NCI-H2227 (cell line): ENCODE results near the gene SPOCD1.

Experiments used
- DNase-seq: peaks from one replicate; lab custom pipeline; 2025; ENCODE audit not compliant: unreplicated experiment; lab: John Stamatoyannopoulos, UW

SPOCD1 gene

DNA sequence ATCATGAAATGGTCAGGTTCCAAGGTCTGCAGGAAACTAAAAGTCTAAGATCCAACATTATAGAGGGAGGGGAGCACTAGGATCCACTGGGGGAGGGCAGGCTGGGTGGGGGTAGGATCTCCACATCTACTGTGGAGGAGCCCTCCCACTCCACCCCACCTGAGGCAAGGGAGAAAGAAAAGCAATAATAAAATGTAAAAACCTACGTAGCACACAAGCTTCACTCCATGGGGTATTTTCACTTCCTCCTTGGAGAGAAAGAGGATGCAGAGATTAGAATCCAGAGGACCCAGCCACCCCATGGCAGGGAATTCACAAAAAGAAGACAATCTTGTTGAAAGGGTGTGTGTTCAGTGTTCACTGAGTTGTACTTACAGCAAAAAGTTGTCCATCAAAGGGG is 14.4 kb downstream of the SPOCD1 start:
- DNase-seq = no peak

DNA sequence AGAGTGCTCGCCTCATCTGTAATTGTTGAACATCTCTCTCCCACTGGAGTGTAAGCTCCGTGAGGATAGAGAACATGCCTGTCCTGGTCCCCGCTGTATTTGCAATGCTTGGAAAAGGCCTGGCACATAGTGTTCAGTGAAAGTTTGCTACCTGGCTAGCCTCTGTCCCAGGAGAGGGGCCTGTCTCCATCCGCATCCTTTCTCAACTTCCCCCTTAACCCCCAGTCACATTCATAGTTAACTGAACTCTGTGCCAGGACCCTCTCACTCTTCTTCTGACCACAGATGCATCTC is 15.2 kb downstream of the SPOCD1 start:
- DNase-seq = no peak

DNA sequence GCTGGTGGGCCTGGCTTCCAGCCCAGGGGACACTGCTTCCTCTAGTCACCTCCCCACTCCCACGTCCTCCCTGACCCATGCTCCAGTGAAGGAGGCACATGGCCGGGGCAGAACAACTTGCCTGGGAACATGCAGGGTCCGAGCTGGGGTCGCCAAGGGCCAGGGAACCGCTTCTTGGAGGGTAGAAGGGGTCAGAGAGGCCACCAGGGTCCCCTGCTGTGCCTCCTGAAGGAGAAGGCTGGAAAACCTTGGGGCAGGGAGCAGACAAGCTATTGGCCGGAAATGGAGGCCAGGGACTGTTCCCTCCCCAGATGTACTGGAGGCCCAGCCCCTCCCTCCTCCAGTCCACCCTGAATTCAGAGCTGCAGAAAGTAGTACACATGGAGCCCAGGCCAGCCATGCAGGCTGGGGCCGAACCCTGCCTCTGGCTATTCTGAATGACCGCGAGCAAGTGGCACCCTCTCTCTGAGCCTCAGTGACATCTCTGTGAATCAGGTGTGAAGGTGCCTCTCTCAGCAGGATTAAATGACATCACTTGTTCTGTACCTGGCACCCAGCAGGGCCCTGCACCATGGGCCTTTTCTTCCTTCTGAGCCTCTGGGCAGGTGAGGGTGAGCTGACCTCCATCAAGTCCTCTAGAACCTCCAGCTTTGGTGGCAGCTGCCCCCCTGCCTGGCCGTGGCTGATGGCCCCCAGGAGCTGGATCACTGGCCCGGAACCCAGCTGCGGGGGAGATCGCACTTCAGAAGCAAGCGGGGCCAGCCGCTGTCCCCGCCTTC is 15.7 kb downstream of the SPOCD1 start:
- DNase-seq = no peak

DNA sequence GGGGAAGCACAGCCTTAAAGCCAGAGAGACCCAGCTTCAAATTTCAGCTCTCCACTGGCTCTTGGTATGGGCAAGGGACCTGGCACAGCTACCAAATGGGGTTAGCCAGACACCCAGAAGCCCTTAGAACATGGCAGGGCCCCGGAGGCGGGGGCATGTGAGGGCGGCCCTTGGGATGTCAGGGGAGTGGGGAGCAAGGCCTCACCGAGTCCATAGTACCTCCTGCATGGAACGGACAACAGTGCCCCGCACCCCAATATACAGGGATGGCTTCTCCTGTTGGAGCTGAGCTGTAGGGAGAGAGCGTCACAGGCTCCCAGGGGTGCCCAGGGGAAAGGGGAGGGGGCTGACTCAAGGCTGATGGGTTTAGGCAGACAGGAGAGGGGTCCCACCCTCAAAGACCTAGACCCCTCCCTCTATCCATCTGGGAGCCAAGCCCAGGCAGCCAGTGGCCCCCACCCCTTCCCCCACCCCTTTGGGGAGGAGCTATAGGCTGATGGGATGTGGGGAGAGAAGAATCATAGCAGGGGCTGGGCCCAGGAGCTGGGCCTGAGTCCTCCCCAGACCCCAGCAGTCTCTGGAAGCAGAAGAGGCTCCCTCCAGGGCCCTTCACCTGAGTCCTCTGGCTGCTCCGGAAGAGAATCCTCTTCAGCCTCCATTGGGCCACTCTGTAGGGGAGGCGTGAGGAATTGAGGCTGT is 16.5 kb downstream of the SPOCD1 start:
- no peak for DNase-seq

DNA sequence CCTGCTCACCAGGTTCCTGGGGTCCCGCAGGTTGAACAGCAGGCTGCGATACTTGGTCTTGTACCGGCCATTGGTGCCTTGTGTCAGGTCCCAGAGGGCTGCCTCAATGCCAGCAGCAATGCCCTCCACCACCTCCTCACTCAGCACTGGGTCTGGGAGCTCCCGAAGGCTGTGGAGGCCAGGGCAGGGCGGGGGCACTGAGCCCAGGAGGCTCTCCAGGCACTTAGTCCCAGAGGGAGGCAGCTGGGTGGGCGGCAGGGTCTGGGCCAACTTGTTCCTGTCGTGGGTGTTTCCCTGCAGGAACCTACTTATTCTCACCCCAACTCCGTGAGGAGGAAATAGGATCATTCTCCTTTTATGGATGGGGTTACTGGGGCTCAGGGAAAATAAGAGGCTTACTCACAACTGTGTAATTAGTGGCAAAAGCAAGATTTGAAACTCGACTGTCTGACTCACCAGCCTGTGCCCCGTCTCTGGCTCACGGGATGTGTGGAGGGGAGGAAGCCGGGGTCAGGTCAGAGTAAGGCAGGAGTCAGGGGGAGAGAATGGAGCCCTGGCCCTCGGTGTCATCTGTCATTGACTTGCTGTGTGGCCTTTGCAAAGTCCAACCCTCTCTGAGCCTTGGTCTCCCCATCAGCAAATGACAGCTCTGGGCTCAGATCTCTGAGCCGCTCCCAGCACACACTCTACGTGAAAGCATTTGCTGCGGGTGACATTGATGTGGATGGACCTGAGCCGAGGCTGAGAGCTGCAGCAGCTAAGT is 17.2 kb downstream of the SPOCD1 start:
- DNase-seq = peak; percentile 42

DNA sequence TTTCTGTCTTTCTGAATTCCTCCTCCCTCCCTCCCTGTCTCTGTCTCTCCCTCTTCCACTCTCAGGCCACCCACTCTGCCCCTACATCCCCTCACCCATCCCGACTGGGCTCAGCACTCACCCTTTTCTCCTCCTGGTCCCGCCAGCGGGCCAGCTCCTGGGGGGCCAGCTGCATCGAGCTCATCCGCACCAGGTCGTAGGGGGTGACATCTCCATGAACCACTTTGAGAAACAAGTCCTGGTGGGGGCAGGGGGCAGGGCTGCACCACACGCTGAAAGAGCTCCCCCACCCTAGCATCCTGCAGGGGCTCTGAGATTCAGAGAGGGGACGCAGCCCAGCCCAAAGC is 17.8 kb downstream of the SPOCD1 start:
- no peak for DNase-seq

DNA sequence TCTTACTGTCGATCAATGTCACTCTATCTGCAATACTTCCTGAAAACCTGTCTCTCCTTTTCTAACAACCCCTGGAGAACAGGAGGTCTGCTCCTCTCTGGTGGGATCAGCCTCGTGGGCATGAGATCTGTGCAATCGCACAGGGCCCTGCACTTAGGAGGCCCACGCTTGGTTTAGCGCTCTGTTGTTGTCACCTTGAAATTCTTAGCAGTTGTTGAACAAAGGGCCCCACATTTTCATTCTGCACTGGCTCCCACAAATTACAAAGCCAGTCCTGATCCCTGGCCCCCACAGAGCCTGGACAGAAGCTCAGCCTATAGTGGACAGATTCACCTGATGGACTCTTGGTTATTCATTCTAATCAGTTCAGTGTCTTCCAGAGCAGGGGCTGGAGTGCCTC is 18.6 kb downstream of the SPOCD1 start:
- DNase-seq = no peak

DNA sequence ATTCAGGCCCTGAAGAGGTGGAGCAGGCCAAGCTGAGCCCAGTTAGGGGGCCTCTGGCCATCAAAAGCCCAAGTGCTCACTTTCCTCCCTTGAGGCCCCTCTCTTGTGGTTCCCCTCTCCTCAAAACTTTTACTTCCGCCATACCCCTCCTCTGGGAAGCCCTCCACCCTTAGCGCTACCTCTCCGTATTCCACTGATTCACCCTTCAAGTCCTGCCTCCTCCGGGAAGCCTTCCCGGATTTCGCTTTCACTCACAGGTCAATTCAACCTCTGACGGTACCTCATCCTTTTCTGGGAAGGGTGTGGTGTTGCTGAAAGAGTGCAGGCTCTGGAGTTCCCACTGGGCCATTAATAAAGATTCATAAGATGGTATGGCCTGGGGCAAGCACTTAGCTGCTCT is 19.1 kb downstream of the SPOCD1 start:
- no peak for DNase-seq

DNA sequence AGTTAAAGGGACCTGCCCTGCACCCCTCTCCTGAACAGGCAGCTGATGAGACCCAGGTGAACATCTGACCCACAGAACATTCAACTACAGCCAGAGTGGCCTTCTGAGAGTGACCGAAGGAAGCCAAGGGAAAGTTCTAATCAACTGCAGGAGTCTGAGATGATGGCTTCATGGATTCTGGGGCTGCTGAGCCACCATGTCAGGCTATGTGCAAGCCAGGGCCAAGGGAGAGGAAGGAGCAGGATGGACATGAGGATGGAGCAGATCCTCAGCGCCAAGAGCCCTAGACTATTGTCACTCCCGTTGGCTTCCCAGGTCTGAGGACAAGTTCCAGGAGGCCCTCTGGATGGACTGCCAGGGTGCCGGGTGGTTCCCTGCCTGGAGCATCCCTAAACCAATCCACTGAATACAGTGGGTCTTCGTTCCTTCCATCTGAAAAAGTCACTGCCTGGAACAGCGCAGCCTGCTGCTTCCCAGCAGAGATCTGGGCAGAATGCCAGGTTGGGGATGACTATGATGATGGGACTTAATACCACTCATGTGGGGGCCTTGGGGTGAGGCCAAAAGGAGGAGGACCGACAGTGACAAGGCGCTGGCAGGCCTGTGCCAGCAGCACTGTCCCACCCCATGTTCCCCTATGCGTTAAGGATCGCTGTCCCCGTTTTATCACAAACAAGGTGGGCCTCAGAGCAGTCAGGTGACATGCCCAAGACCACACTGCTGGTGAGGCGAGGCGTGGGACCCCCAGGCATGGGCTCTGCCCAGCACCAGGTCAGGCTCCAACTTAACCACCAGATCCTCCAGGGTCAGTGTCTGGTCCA is 19.8 kb downstream of the SPOCD1 start:
- peak; percentile 76 for DNase-seq

DNA sequence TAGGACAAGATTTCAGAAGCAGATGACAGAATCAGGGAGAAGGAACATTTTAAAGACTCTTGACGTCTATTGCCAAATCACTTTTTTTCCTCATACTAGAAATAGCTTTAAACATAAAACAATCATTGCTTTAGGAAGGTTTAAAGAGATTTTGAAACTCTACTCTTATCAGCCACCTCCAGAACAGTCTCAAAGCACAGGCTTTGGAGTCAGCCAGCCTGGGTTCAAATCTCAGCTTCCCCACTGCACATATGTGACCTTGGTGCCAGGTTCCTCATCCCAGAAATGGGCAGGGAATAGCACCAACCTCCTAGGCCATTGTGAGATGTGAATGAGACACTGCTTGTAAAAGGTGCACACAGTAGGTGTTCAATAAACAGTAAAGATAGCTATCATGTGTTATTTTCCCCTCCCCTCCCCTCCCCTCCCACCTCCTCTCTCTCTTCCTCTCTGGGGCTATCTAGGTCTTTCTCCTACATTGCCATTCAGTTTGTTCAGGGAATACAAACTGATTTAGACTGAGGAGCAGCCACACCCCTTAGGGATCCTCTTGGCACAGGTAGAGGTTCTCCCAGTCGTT is 20.6 kb downstream of the SPOCD1 start:
- no peak for DNase-seq

DNA sequence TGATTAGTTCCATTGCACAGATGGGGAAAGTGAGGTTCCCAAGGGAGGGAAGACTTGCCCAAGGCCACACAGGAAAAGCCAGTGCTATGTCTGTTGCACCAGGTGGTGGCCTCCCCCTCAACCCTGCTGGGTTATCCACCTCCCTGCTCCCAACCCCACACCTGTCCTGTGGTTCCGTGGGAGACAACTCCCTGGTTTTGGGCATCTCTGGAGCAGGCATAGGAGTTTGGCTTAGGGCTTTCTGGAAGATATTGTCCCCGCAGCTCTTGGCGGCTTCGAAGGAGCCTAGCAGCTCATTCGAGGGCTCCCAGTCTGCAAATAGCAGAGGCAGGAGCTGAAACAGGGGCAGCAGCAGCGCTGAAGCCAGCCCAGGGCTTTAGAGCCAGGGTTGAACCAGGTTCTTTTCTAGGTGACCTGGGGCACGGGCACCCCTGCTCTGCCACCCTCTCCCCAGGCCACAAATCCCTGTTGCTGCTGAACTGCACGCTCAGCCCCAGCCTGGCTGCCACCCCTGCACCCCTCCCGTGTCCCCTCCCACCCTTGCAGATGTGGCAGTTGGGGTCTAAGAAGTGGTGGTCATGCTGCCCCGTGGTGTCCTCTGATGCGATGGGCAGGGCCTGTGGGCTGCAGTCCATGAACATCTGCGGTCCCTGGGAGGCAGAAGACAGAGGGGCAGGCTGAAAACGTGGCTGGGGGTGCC is 22.1 kb downstream of the SPOCD1 start:
- no peak for DNase-seq

DNA sequence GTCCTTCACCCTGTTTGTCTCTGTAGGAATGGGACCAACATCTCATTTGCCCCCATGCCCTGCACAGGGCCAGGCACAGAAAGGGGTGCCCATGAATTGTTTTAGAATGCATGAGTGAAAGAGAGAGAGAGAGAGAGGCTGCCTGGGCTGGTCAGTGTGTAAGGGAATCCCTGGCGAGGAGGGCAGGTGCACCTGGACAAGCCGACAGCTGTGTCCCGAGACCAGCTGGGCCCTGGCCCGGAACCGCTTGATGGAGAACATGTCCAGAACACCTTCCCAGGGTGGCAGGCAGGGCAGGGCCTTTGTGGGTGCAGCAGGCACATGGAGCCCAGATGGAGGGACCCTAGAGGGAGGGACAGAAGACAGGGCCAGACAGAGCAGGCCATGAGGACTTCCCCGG is 22.7 kb downstream of the SPOCD1 start:
- DNase-seq = no peak

DNA sequence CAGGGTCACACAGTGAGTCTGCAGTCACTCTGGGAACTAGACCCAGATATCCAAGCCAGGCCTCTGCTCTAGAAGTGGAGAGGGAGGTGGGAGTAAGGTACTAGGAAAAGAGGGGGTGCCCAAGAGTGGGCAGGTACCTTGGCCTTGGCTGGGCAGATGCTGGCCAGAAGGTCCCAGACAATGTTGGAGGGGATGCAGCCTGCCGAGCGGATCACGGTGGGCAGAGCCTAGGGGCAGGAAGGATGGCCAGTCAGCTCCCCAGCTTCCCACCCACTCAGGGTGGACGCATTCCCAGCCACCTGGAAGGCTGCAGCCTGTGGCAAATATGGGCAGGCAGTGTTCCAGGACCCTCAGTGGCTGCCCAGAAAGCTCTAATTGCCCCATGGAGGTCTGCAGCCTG is 23.3 kb downstream of the SPOCD1 start:
- DNase-seq = no peak

DNA sequence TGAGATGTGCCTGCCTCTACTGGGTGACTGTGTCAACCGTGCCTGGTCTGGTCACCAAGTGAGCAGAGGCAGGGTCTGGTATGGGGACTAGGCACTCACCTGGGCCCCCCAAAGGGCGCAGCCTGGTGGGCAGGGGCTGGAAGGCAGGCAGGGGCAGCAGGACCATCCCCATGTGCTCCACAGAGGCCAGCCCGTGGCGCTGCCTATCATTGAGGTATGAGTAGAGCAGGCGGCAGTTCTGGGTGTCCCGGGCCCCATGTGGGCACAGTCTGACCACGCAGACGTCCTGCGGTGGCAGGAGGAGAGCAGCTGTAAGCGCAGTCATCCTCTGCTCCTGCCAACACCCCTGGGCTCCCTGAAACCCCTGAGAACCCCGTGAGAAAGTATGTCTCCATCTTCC is 23.7 kb downstream of the SPOCD1 start:
- no peak for DNase-seq

DNA sequence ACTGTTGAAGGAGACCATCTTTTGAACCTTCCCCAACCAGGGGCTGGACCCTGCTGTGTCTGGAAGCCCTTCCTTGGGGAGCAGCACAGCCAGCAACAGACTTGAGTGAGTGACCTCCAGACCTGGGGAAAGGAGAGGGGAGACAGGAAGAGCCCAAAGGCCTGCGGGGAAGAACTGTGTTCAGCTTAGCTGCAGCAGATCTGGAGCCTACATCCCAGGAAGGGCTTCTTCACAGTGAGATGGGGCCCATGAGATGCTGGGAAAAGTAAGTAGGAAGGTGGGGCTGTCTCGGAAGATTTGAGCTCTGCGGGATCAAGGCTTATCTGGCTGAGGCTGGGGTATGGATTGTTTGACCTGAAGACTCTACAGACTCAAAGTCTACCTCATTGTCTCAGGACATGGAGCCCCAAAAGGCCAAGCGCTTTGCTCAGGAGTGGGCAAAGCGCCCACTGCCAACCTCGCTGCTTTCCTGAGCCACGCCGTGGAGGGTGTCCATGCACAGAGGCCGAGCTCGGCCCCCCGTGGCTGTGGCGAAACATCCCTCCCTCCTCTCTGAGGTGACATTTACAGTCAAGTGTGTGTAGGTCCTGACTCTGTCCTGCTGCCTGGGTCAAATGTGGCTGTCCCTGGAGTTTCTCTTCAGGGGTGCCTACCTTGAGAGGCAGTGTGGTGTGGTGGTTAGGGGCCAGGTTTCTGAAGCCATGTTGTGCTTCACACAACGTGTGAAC is 24.5 kb downstream of the SPOCD1 start:
- DNase-seq = no peak

DNA sequence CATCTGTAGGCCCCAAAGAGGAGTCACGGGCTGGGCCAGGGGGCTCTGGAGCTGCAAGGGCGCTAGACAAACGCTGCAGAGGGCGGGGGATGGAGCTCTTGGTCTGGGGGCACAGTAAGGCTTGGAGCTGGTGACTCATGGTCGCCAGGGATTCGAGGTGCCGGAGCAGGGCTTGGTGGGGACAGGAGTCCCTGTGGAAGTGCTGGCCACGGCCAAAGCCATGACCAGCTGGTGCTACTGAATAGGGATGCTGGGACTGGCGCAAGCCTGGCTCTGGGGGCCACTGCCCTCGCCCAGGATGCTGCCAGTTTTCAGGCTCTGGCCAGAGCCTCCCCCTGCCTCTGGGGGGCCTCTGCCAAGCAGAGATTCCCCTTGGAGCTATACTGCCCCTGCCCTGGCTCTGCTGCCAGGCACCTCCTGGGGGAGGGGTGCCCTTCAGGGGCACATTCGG is 25.2 kb downstream of the SPOCD1 start:
- no peak for DNase-seq

DNA sequence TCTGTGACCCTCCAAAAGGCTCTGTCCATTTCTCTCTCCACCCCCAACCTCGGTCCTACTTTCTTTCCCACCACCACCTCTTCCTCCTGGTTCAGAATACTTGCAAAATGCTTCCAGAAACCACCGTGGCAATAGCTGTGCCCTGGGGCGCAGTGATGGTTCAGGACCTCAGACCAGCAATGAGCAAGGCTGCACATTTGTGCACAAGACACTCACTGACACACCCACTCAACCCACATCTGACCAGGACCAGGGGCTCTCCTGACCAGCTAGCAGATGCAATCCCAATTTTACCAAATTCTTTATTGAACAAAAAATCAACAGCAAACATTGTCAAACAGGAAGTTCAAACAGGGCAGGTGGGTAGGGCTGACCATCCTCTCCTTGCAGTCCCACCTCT is 25.7 kb downstream of the SPOCD1 start:
- DNase-seq = no peak

DNA sequence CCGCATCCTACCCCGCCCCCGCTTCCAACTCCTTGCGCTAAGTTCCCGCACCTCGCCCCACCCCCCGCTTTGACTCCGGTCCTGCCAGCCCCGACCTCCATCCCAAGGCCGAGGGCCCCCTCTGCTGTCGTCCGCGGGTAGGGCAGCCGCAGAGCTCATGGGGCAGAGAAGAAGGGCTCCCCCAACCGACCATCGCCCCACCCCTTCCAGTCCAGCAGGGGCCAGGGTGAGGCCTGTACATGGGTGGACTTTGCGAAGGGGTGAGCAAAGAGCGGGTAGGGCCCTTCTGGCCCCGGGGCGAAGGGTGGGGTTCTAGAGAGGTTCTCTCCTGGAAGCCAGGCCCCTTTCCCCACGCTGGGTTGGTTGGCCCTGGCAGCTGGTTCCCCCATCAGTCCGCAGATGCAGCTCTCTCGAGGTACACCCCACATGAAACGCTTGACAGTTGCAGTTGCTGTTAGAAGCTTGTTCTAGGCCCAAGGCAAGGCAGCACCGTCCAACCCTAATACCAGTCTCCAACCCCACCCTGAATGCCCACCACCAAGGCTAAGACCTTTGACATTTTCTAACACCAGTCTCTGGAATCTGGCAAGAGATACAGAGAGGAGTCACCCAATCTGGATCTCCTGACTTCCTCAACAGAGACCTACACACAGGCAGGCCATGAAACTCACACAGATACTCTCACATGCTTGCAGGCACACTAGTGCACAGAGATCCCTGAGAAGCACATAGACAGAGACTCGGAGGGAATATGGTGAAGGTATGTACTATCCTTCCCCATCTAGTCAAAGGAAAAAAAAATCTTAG is 26.4 kb downstream of the SPOCD1 start:
- DNase-seq = peak; percentile 95

DNA sequence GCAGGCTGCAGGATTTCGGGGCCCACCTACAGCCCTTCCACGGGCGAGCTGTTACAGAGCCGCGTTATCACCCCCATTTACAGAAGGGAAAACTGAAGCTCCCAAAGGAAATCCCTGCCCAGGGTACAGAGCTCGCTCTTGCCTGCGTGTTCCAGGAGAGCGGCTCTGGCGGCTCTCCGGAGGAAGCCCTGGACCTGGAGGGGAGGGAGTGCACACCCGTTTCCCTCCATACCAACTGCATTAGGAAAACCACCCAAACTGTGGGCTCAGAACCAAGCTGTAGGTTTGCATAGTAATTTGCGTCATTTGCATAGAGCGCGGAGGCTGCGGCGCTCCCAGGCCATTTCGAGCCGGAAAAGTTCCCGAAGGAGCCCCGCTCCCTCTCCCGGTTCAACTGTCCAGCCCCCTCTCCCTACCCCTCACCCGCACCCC is 27.0 kb downstream of the SPOCD1 start:
- no peak for DNase-seq
